SU-DHL-6 (cell line): ENCODE measurements around the gene NEGR1.

ENCODE experiments used
- EZH2phosphoT487 ChIP-seq: fragments of 200-600 bp; sonication (generic), shearing (Covaris generic); conservative IDR thresholded peaks from 2 replicates; pipeline ENCODE4 v1.6.1; 2018; ENCODE audit warnings: mild to moderate bottlenecking, antibody characterized with exemption, low read length, moderate library complexity, mixed read lengths
- TF ChIP-seq, protein P1 (sequence below): fragments of 200-600 bp; sonication (generic); IDR thresholded peaks from one replicate; pipeline ENCODE4 v1.5.1; 2017; ENCODE audit warnings: antibody characterized with exemption, mild to moderate bottlenecking, low read length, moderate library complexity; ENCODE audit not compliant: insufficient read depth, poor library complexity, severe bottlenecking

DNA sequence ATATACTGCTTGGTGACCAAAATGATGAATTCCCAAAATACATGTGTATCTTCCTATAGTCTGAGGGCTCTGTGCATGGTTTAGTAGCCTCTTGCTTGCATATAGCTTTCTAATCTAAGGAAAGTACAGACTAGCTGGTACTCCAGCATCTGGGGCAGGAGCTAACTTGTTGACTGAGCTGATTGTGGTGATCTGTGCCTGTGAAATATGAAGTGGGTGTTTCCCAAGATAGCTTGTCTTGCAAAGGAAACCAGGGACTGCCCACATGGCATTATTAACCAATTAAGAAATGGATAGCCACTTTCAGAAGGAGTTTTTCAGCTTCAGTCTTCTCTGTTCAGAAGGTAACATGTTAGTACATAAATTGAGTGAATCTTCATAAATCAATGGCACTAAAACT is 219.8 kb downstream of the NEGR1 start:
- TF ChIP-seq, protein P1, sequence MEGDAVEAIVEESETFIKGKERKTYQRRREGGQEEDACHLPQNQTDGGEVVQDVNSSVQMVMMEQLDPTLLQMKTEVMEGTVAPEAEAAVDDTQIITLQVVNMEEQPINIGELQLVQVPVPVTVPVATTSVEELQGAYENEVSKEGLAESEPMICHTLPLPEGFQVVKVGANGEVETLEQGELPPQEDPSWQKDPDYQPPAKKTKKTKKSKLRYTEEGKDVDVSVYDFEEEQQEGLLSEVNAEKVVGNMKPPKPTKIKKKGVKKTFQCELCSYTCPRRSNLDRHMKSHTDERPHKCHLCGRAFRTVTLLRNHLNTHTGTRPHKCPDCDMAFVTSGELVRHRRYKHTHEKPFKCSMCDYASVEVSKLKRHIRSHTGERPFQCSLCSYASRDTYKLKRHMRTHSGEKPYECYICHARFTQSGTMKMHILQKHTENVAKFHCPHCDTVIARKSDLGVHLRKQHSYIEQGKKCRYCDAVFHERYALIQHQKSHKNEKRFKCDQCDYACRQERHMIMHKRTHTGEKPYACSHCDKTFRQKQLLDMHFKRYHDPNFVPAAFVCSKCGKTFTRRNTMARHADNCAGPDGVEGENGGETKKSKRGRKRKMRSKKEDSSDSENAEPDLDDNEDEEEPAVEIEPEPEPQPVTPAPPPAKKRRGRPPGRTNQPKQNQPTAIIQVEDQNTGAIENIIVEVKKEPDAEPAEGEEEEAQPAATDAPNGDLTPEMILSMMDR, result no peak
- TF ChIP-seq EZH2phosphoT487, result no peak
